Glomerular endothelial cell (primary cell): ENCODE results near the gene LMX1A. TPM values are rescaled to one million over a fixed set of nuclear protein-coding genes. Genes with fewer than 3 reads are reported as not detected.

Source experiments
- DNase-seq: peaks from one replicate; pipeline ENCODE4 v3.0.0-alpha.2; 2011; ENCODE audit warnings: low read depth, low spot score; ENCODE audit errors: extremely low read depth
- total RNA-seq: library from RNA; depleted of rRNA; stranded (reverse); fragments of >200 nt; gene quantifications from 2 replicates; pipeline ENCODE4 v1.2.3, GENCODE V29; 2015

The LMX1A gene
- total RNA-seq, 1 donor from 2014 or later = not detected

DNA sequence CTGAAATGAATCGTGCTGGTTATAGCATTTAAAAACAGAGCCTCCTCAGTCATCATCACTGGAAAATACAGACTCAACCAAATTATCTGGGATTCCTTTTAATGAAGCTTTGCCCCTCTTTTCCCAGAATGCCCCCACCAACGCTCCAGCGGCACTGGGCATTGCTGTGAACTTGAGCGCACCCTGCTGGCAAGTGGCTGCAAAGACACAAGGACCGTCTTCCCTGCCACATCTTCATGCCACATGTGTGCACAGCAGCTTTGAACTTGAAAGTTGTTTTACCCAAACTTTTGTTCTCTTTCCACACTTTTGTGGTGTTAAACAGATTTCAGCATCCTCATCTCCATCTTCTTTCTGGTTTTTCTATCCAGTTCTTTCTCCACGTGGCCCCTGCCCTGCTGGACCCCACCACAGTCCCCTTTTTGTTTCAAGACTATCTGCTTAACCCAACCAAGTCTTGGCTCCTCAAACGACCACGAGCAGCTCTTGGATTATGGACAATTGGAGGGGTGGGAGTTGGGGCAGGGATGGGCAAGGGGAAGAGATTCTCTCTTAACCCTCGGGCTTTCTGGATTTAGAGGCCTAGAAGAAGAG is 12.8 kb upstream of the LMX1A start:
- DNase-seq = no peak

DNA sequence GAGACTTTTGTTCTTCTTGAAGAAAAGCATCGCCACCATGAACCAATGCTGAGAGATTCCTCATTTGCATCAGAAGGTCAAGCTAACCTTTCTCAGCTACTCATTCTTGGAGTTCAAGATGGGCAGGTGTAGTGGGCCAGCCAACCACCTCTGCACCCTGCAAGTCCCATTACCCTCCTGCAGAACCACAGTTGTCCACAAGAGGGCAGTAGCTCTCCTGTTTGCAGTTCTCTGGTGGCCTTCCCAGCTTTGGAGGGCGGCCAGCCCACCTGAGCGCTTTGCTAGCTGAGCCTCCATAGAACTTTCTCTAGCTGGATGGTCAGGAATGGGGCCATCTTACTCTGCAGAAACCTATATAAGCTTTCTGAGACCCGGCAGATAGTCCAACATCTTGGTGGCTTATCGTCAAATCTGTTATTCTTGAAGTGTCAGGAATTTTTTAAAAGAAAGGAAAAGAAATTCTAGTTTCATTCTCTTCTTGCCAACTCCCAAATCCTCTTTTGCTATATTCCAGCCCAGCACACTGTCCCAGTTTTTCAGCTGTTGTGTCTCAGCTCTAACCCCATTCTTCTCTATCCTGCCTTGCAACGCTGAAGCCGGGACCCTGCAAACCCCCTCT is 11.0 kb upstream of the LMX1A start:
- DNase-seq = peak; percentile 50

DNA sequence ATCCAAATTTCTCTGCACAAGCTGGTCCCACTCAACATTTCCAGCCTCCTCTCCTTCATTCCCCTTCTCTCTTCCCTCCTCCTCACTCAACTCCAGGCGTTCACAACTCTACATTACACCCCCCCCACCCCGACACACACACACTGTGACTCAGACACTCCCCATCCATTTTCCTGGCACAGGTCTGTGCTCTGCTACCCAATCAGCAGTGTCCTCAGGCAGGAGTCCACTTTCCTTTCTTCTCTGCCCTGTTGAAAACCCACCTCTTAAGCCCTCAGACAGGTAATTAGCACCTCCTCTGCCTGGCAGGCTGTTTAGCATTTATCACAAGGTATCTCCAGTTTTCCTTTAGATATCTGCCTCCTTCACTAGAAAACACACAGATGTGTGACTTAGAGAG is 8.8 kb upstream of the LMX1A start:
- DNase-seq = no peak

DNA sequence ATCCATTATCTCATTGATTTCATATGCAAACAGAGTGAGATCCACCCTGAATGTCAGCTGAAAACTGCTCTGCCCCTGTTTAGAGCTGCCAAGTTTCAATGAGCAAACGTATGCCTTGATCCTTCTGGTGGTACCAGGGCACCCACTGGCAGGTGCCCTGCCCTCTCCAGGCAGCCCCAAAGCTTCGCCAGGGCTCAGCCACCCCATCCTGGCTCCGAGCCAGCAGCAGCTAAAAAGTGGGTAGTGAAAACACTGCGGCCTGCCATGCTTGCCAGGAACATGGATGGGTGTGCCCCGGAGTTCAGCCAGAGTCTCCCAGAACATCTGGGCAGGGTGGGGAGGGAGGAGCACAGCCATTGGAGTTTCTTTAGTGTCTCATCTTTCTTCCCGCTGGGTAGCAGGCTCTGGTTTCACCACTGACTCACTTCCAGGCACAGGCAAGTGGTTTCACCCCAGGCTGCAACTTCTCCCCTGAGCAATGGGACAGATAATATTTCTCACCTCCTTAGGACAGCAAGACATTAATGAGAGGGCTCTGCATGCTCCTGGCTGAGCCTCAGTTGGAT is 8.1 kb upstream of the LMX1A start:
- no peak for DNase-seq

DNA sequence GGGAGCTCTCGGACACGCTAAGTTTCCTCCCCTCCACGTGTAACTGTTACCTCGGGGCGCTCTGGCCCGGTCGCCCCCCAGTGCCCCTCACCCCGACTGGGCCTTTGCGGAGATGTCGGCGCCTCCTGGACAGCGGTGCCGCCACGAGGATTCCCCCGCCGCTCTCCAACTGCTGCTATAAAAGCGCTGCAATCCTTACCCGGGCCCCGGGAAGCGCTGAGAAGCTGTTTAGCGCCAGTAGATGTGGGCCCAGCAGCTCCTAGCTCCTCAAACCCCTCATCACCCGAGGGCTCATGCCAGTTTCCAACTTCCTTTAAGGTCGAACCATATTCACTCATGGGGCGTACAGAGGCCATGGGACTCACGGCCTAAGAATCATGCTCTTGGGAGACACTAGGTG is 361 bp upstream of the LMX1A start:
- DNase-seq = no peak

DNA sequence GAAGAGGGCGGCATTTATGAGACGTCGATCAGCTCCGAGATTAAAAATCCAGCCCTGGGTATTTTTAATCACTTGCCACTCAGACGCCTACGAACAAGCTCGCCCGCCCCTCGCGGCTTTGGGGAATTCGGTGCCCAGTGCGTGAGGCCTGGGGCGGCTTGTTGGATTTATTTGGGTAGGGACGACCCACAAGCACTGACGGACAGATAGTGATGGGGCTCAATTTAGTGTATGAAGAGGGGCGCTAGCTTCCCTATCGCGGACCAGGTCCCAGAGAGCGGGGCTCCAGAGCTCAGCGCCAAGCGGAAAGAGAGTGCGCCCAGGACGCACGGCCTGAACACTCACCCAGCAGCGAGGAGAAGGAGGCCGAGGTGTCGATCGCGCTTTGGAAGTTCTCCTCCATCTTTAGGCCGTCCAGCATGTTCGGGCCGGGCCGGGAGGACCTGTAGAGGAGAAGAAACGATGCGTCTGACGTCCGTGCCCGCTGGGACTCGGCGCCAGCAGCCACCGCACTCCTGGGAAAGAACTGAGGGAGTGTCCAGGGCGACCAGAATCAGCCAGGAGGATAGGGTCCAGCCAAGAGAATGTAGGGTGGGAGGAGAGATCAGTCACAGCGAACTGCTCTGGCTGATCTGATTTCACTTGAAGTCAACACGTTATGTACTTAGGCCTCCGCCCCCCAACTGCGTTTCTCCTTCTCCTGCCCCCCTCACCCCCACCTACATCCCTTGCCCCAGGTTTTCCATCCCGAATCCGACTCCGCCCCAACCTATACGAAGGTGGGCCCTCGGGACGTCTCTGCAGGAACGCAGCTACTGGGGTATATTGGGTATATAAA is 1.2 kb downstream of the LMX1A start:
- DNase-seq = no peak

DNA sequence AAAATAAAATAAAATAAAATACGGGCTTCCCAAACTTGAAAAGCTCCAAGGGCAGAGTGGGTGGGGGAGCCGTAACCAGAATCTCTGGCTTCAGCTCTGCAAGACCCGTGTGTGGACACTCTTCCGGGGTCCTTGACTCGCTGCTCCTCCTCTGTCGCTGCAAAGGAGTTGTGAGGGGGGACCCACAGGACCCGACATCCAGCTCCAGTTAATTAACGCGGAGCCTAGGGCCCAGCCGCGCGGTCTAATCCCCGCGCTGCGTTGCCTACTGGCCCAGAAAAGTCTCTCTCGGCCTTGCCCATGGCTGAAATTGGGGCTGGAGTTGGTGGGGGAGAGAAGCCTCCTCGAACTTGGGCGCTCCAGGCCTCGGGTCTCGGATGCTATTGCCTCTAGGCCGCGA is 1.8 kb downstream of the LMX1A start:
- no peak for DNase-seq

DNA sequence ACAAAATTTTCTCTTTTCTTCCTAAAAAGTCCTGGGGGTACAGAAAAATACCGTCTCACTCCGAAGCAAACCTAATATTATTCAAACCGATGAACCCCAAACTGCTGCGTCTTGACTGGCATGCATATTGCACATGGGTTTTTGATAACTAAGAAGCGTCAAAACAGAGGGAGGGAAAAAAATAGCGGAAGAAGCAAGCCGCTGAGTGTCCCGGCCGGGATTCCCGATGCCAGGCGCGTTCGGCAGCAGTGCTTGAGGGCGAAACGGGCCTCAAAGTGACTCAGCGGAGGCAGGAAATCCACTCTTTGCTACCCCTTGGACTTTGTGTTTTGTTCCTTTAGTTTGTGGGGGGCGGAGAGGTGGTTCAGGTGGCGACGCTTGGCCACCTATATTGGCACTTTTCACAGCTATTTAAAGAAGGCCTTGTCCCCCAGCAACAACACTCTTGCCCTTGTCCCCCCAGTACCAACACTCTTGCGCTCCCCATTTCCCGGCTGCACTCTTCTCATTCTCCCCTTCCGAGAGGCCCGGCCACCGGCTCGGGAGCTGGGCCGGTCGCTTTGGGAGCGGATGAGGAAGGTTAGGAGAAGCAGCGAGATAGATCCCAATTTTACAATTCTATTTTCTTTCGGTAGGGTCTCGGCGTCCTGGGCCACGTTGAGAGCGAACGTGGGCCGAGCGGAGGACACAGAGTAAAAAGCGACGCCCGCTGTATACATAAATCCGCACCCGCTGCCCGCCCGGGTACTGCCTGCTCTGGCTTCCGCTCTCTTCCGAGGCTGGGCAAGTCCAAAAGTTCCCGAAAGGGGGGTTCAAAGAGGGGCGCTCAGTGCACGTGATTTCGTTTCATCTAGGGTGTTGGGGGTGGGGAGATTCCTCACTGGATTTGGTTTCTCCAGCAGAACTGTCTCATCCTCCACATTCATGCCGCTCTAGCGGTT is 2.5 kb downstream of the LMX1A start:
- DNase-seq = no peak

DNA sequence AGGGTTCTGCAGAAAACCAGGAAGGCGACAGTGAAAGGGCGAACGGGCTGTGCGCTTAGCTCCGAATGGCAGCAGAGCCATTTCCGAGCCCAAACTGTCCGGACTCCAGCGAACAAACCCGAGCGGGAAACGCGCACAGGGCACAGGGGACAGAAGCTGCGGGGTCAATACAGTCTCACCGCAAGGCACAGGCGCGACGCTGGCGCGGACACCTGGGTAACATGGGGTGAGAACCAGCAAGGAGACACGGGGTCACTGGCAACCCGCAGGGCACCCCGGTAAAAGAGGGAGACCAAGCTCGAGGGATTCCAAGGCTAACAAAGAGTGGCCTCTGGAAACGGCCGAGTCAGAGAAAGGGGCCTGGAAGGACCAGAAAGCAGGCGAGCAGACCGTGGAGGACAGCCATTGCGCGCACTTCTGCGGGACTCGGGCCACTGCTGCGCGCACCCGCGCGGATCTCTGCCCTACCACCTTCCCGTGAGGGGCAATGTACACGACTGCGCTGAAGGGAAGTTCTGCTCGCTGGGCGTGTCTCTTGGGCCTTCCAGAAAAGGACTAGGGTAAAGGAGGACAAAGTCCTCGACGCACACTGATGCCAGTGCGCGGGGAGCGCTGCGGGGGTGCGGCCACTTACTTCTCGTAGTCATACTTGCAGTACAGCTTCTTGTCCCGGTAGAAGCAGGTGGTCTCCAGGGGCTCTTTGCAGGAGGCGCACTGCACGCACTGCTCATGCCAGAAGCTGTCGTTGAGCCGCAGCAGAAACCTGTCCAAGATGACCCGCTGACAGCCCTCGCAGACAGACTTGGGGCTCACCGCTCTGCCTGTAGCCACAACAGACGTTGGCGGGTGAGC is 3.8 kb downstream of the LMX1A start:
- no peak for DNase-seq

DNA sequence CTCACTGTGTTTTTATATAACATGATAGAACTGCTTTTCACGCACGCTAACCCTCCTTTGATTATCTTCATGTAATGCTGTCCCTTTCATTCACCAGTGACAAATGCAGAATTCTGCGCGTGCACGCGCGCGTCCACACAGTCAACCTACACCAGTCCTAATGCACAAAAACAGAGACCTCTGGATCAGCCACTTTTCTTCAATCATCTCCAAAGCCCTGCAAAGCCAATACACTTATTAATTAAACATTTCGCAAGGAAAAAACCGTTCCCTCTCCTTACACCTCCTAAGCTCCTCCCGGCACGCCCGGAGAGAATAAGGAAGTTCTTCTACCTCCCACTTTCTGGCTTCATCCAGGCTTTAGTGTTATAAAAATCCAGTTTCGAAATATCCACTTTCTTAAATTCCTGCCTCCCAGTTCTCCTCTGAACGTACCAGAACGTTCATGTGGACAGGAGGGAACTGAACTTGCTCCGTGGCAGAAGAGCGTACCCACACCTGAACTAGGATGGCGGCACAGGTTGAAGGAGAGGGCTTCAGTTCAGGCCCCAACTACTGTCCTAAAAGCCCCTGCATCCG is 4.6 kb downstream of the LMX1A start:
- DNase-seq = no peak

DNA sequence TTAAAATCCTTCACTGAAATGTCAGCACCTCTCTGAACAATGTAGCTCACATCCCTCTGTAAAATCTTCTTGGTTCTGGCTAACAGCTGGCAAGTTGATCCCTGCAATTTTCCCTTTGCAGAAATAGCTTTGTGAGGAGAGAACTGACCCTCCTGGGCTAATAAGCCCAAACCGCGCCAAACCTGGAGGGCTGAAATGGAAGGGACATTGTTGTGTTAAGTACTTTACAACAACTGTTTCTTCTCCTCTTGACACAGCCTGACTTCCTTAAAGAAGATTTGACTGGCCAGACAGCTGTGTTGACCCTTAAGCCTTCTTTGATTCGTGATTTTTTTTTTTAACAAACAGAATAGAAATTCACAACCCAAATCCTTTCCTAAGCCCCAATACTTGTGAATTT is 5.7 kb downstream of the LMX1A start:
- no peak for DNase-seq

DNA sequence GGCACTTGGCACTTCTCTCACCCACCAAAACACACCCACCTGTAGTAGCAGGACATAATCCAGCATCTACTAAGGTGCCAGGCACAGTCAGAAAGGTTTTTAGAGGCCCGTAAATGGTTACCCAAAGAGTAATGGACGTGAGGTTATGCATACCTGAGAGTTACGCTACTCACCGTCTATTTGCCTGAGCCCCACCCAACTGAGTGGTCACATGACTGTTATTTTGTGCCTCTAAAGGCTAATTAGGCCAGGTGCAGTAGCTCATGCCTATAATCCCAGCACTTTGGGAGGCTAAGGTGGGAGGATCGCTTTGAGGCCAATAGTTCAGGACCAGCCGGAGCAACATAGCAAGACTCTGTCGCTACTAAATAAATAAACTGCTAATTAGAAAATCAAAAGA is 11.0 kb downstream of the LMX1A start:
- no peak for DNase-seq

DNA sequence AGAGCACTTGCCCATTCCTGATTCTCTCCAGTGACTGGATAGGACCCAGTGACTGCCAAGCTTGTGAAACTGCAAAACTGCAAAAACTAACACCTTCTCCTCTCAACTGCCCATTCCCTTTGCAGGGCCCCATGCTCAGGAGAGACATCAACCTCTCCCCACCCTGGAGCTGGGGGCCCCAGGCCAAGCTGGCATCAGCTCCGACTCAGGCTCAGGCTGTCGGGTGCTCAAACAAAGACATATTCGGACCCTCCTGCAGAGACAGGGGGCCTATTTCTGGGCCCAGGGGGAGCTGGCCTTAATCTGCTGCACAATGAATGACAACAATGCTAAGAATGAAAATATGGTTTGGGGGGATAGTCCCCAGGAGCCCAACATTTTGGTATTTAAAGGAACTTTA is 11.8 kb downstream of the LMX1A start:
- no peak for DNase-seq

DNA sequence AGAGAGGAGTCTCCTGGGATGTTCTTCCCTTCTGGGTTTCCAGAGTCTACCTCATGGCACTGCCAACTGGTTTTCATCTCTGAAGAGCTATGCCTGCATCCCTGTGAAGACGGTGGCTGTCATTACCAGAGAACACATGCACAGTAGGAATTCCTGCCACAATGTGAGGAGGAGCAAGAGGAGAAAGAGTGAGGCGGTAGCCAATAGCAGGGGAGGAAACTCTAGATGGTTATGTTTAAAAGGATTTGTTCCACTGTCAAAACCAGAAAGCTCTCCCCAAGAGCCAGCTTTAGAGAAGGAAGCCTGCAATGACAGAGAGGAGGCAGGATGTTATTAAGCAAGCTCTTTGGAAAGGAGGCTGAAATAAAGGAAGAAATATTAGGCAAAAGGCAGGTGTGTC is 12.3 kb downstream of the LMX1A start:
- DNase-seq = no peak

DNA sequence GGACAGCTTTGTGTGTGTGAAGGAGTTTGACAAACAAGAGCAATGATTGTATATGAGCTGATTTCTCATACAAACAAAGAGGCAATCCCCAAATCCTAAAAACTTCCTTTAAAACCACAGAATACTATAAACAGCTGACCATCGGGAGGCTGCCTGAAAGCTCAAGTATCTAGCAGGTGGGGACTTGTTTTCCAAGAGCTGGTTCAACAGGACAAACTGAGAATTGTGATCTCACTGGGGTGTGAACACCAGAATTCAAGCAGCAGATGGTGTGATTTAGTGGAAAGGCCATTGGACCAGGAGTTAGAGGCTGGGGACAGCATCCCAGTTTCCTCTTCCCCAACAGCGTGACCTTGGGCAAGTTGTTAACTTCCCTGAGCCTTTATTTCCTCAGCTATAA is 13.9 kb downstream of the LMX1A start:
- DNase-seq = no peak

DNA sequence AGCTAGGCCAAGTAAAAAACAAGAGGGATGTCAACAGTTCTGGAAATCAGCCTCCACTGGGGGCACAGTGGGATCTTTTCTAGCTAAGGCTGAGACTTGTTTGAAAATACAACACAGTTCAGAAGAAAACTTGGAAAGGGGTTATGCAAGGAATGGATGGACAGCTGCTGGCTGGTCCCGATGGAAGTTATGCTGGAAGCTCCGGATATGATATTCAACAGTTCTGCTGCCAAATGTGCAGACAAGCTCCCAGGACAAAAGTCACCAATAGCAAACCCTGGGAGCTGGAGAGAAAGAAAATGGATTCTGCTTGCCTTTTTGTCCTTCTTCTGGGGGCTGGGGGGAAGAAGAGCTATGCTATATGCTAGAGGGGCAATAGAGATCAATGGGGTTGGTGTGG is 14.3 kb downstream of the LMX1A start:
- DNase-seq = no peak

DNA sequence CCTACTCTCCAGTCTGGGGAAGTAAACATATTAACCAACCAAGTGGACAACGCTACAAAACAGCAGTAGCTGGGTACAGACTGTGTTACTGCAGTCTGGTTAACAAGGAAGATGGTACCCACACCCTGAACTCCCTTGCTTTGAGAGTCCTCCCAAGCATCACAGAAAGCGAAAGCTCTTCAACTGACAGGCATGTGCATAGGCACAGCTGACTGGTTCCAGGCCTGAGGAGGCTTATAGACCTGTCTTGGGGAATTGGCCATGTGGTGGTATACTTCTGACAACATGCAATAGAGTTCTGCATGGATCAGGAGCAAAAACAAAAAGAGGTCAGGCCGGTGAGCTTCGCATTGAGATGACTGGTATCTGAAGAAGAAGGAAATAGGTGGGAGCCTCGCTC is 17.4 kb downstream of the LMX1A start:
- DNase-seq = no peak

DNA sequence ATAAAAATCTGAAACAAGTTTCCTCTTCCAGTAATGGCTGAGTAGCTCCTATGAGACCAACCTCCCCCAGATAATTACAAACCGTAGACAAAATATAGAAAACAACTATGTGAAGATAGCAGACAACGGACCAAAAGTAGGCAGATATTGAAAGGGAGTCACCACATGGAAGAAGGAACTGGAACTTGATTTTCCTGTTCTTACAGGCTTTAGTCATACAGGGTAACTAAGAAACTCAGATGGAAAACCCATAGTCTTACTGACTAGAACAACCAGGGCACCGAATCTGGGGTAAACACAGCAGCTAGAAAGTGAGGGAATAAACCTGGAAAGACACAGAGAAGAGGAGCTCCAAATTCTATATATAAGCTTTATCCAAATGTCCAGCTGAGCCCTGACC is 26.0 kb downstream of the LMX1A start:
- DNase-seq = no peak

DNA sequence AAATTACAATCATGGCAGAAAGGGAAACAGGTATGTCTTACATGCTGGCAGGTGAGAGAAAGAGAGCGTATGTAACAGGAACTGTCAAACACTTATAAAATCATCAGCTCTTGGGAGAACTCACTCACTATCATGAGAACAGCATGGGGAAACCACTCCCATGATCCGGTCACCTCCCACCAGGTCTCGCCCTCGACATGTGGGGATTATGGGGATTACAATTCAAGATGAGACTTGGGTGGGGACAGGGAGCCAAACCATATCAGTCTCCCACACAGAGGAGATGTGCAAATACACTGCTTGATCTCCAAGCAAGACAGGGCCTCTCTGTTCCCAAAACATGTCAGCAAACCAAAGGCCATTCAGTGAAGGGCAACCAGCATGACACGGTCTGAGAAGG is 27.4 kb downstream of the LMX1A start:
- no peak for DNase-seq

DNA sequence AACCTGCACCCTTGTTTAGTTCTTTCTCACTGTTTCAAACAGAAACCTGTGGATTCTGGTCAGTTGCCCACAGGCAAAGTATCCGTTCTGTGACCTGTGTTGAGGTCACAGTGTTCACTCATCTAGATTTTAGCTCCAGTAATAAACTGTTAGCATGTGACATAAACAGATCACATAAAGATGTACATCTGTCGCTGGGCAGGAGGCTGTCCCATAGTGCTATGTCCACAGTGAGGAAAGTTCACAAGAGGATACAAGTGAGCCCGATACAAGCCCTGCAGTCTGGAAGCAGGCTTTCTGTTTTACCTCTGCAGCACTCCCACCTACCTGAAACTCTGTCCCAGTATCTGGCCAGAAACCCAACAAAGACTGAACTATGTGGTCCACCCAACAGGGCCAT is 28.4 kb downstream of the LMX1A start:
- DNase-seq = no peak
